IMR-90 (cell line): Measurements from ENCODE around the gene MEIG1. TPM values are rescaled to one million over a fixed set of nuclear protein-coding genes. Genes with fewer than 3 reads are reported as not detected.

Source experiments
- ATAC-seq: fragments of 200-7000 bp; cut with Tn5 transposase; 2 replicates; pipeline ENCODE4 v1.9.1; 2020; ENCODE audit warnings: low read depth, mild to moderate bottlenecking, moderate library complexity
- BruUV-seq: library from RNA; stranded (reverse); fragments of 400-500 nt; replicated peaks from 2 replicates; lab custom pipeline; 2021; lab: Mats Ljungman, UMichigan
- CTCF ChIA-PET: fragments of 300-600 bp; formaldehyde crosslinking; extraction: SDS; loops from one replicate; lab custom pipeline; 2021; ENCODE audit warnings: antibody characterized with exemption; lab: Yijun Ruan, JAX
- POLR2A ChIA-PET: fragments of 300-600 bp; sonication (Branson Sonifier 250); formaldehyde crosslinking; loops from one replicate; lab custom pipeline; 2022; ENCODE audit warnings: antibody characterized with exemption; ENCODE audit not compliant: unreplicated experiment; lab: Charles Lee
- DNase-seq: peaks from one replicate; pipeline ENCODE4 v3.0.0; 2013
- H2AFZ ChIP-seq: replicated peaks from 2 replicates; pipeline ENCODE3; 2013; ENCODE audit warnings: low read length, mild to moderate bottlenecking; ENCODE audit not compliant: poor library complexity
- H2AK5ac ChIP-seq: 2 replicates; pipeline ENCODE4 v1.6.1; 2013; ENCODE audit warnings: low read depth, low read length, inconsistent platforms
- H2AK9ac ChIP-seq: replicated peaks from 2 replicates; pipeline ENCODE3; 2013; ENCODE audit warnings: mild to moderate bottlenecking, low read depth, low read length, moderate library complexity; ENCODE audit not compliant: poor library complexity
- H2BK120ac ChIP-seq: 2 replicates; pipeline ENCODE4 v1.6.1; 2013; ENCODE audit warnings: low read depth, low read length, inconsistent platforms
- H2BK15ac ChIP-seq: 3 replicates; pipeline ENCODE4 v1.6.1; 2013; ENCODE audit warnings: low read depth, low read length, inconsistent platforms
- H2BK20ac ChIP-seq: 2 replicates; pipeline ENCODE4 v1.6.1; 2013; ENCODE audit warnings: low read depth, mild to moderate bottlenecking, inconsistent platforms, low read length, moderate library complexity
- H2BK5ac ChIP-seq: 2 replicates; pipeline ENCODE4 v1.6.1; 2013; ENCODE audit warnings: mild to moderate bottlenecking, low read depth, low read length, inconsistent platforms; ENCODE audit not compliant: poor library complexity, severe bottlenecking
- H3K14ac ChIP-seq: replicated peaks from 2 replicates; pipeline ENCODE4 v1.6.1; 2013; ENCODE audit warnings: low read depth, low read length, inconsistent platforms
- H3K18ac ChIP-seq: 2 replicates; pipeline ENCODE4 v1.6.1; 2013; ENCODE audit warnings: low read depth, low read length, control low read depth
- H3K23ac ChIP-seq: 2 replicates; pipeline ENCODE4 v1.6.1; 2013; ENCODE audit warnings: low read depth, low read length, inconsistent platforms
- H3K27ac ChIP-seq: 2 replicates; pipeline ENCODE4 v1.5.1; 2013; ENCODE audit warnings: mild to moderate bottlenecking, control low read depth, low read length; ENCODE audit not compliant: insufficient read depth
- H3K27me3 ChIP-seq: 2 replicates; pipeline ENCODE4 v1.6.1; 2013; ENCODE audit warnings: low read length; ENCODE audit not compliant: control insufficient read depth, insufficient read depth
- H3K36me3 ChIP-seq: 2 replicates; pipeline ENCODE4 v1.6.1; 2013; ENCODE audit warnings: low read length, mixed read lengths; ENCODE audit not compliant: control insufficient read depth, insufficient read depth
- H3K4ac ChIP-seq: 2 replicates; pipeline ENCODE4 v1.6.1; 2013; ENCODE audit warnings: low read depth, low read length, inconsistent platforms
- H3K4me1 ChIP-seq: 2 replicates; pipeline ENCODE4 v1.6.1; 2013; ENCODE audit warnings: low read length, mixed read lengths; ENCODE audit not compliant: control insufficient read depth, insufficient read depth
- H3K4me2 ChIP-seq: 2 replicates; pipeline ENCODE4 v1.6.1; 2013; ENCODE audit warnings: low read depth, mild to moderate bottlenecking, control low read depth, low read length, moderate library complexity
- H3K4me3 ChIP-seq: 2 replicates; pipeline ENCODE4 v1.5.1; 2013; ENCODE audit warnings: low read depth, mild to moderate bottlenecking, control low read depth, low read length, moderate library complexity; ENCODE audit not compliant: insufficient read depth
- H3K56ac ChIP-seq: 2 replicates; pipeline ENCODE4 v1.6.1; 2013; ENCODE audit warnings: low read length, inconsistent platforms; ENCODE audit not compliant: insufficient read depth; ENCODE audit errors: extremely low read depth
- H3K79me1 ChIP-seq, 2 experiments: 2 replicates each; pipeline ENCODE4 v1.6.1; 2013; ENCODE audit warnings: low read length in 2 of 2, inconsistent platforms in 1 of 2, low read depth in 1 of 2
- H3K9ac ChIP-seq: 2 replicates; pipeline ENCODE4 v1.6.1; 2013; ENCODE audit warnings: low read depth, low read length, control low read depth
- H3K9me1 ChIP-seq: 2 replicates; pipeline ENCODE4 v1.6.1; 2013; ENCODE audit warnings: low read length, inconsistent platforms; ENCODE audit not compliant: insufficient read depth
- H3K9me3 ChIP-seq: 2 replicates; pipeline ENCODE4 v1.6.1; 2013; ENCODE audit warnings: low read length; ENCODE audit not compliant: control insufficient read depth, insufficient read depth
- H4K20me1 ChIP-seq: 2 replicates; pipeline ENCODE4 v1.6.1; 2013; ENCODE audit warnings: low read length, inconsistent platforms; ENCODE audit not compliant: insufficient read depth
- H4K5ac ChIP-seq: 2 replicates; pipeline ENCODE4 v1.6.1; 2013; ENCODE audit warnings: mild to moderate bottlenecking, low read depth, low read length, control low read depth
- H4K8ac ChIP-seq, 2 experiments: 2 replicates each; pipeline ENCODE4 v1.6.1; 2013; ENCODE audit warnings: low read depth in 2 of 2, low read length in 2 of 2, control low read depth in 1 of 2, inconsistent platforms in 1 of 2
- H4K91ac ChIP-seq: 2 replicates; pipeline ENCODE4 v1.6.1; 2013; ENCODE audit warnings: low read depth, low read length, inconsistent platforms; ENCODE audit not compliant: insufficient read depth
- MXI1 ChIP-seq: IDR thresholded peaks from 2 replicates; pipeline ENCODE4 v1.6.1; 2012; ENCODE audit warnings: low read depth, mild to moderate bottlenecking, low read length, moderate library complexity, borderline replicate concordance
- WGBS, 2 experiments: methylation state at CpG; one replicate each; pipeline versions ENCODE4 v1.1.5 to v1.1.7; 2013; ENCODE audit warnings: missing lambda C conversion rate in 2 of 2; ENCODE audit not compliant: insufficient read length in 1 of 2; ENCODE audit errors: extremely low coverage in 2 of 2; 5-methylcytosine and 5-hydroxymethylcytosine counted together
- dilution Hi-C: fragments of 300-500 bp; cut with HindIII; formaldehyde crosslinking; loops from one replicate; pipeline ENCODE4 v1.14.3; 2018; ENCODE audit warnings: low sequenced_read_pairs; ENCODE audit not compliant: unreplicated experiment
- in situ Hi-C: fragments of 300-500 bp; cut with MboI; formaldehyde crosslinking; loops from 3 replicates; pipeline ENCODE4 v1.14.3; 2019; ENCODE audit warnings: low sequenced_read_pairs, inconsistent platforms, mixed read lengths
- intact Hi-C: fragments of 100-400 bp; cut with micrococcal nuclease; formaldehyde crosslinking; loops from 2 replicates; pipeline ENCODE4 v1.10.0; 2022
- polyA plus RNA-seq, 3 experiments: library from polyadenylated mRNA; depleted of rRNA; stranded (reverse); fragments of >200 nt; gene quantifications; 2 replicates each; pipeline ENCODE4 v1.2.3, GENCODE V29; 2012; ENCODE audit warnings: low replicate concordance in 1 of 3
- total RNA-seq: library from RNA; depleted of rRNA; stranded (reverse); fragments of >200 nt; gene quantifications from 2 replicates; pipeline ENCODE4 v1.2.3, GENCODE V29; 2012

Gene MEIG1
- total and polyA plus RNA-seq, 2 of the 4 experiments (the other 2 are of a cell fraction), result not detected

- no peak overlapping the region for H3K4me3 ChIP-seq
- in situ Hi-C loops, result no loop called here
- no peak overlapping the region for H2AK5ac ChIP-seq
- H3K4me2 ChIP-seq, result no peak overlapping the region
- CTCF ChIA-PET, result interaction anchor here (1.2 kb wide), 1 partner anchor 25 kb away, joined by 3 read pairs; no protein-coding TSS in a partner anchor
- no peak overlapping the region for H2BK5ac ChIP-seq
- H3K9ac ChIP-seq, result no peak overlapping the region
- no peak for ATAC-seq
- no peak overlapping the region for H3K18ac ChIP-seq
- TF ChIP-seq MXI1, result no peak
- no peak for DNase-seq
- H2BK120ac ChIP-seq, result no peak overlapping the region
- intact Hi-C loops, result no loop called here
- no peaks in the 10 kb centered on the region for H4K20me1 ChIP-seq
- POLR2A ChIA-PET, result no interaction called here
- no peaks in the 10 kb centered on the region; the same call in 1 of the 2 replicates for H3K9me1 ChIP-seq
- H2BK15ac ChIP-seq, result no peak overlapping the region
- H4K8ac ChIP-seq, result no peak overlapping the region
- no peak overlapping the region for H3K56ac ChIP-seq
- H2BK20ac ChIP-seq, result no peak overlapping the region
- no peak overlapping the region for H2AK9ac ChIP-seq
- no peaks in the 10 kb centered on the region for H3K9me3 ChIP-seq
- H2AFZ ChIP-seq, result no peak overlapping the region
- dilution Hi-C loops, result no loop called here
- no peak overlapping the region for H3K14ac ChIP-seq
- no peaks in the 10 kb centered on the region for H3K27me3 ChIP-seq
- H3K27ac ChIP-seq, result no peak overlapping the region
- no TSS peak for BruUV-seq
- peaks cover 0 to 1% of the 10 kb centered on the region in 2 experiments; a peak in 1 of 4 replicates for H3K79me1 ChIP-seq
- H4K5ac ChIP-seq, result no peak overlapping the region
- no CpG with 5 or more reads among the region's 10 CpGs for WGBS, 2 experiments
- H4K91ac ChIP-seq, result no peak overlapping the region
- peaks cover 47% of the 10 kb centered on the region for H3K36me3 ChIP-seq
- H3K23ac ChIP-seq, result no peak overlapping the region
- H3K4ac ChIP-seq, result no peak overlapping the region
- H3K4me1 ChIP-seq, result no peaks in the 10 kb centered on the region
Observed at GRCh38 chr10:14930610-14931009, 28.6 kb upstream of the MEIG1 start.
